ENCODE measurements around the gene WDR35.

The WDR35 gene

DNA sequence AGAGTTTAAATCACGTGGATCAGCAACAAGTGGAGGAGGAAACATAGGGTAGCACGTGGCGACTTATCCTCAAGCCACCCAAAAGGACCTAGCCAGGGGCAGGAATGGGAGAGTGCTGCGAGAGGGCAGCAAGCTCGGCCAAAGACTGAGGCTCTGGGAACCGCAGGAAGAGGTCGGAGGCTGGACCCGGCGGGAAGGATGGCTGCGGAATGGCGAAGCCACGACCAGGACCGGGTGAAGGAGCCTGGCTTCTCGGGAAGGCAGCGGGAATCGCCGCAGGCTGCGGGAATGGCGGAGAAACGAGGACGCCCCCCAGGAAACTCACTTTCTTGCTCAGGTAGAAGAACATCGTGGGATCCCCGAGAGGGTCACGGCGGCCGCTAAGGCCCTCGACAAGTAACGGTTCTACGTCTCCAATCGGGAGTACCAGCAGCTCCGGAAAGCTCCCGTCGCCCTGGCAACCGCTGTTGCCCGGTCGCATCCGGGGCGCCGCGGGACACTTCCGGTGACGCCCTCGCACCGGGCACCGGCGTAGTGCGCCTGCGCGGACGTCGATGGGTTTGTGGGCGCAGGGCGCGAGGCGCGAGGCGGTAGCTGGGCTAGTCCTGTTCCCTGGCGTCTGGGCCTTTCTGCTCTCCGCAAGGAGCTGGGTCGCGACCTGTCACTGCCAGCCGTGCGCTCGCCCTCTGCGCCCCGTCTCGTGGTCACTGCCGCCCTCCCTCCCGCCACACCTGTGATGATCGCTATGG lies at the start of gene WDR35:
Gene WDR35, minus strand, starts transcription at position 439 of the 749 bp plus-strand sequence. Its CDS starts 90 bp downstream, at position 349.
- DNase-seq (ENCODE audit: low read depth) = peak; percentile 76

DNA sequence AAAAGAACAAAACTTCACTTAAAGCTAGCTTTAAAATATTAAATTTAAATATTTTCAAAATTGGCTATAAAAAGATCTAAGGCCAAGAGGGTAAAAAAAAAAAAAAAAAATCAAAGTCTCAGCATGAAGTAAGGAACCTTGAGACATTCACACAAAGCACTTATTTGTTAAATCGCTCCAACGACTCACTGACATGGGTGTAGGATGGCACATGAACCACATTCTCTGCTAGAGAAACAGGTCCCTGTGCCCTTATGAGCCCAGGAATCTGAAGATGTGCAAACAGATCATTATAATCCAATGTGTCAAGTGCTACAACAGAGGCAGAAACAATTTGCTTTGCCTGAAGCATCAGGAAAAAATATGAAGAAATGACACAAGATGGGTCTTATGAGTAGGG lies 47.8 kb upstream of the WDR35 start:
- no peak for DNase-seq (ENCODE audit: low read depth)

DNA sequence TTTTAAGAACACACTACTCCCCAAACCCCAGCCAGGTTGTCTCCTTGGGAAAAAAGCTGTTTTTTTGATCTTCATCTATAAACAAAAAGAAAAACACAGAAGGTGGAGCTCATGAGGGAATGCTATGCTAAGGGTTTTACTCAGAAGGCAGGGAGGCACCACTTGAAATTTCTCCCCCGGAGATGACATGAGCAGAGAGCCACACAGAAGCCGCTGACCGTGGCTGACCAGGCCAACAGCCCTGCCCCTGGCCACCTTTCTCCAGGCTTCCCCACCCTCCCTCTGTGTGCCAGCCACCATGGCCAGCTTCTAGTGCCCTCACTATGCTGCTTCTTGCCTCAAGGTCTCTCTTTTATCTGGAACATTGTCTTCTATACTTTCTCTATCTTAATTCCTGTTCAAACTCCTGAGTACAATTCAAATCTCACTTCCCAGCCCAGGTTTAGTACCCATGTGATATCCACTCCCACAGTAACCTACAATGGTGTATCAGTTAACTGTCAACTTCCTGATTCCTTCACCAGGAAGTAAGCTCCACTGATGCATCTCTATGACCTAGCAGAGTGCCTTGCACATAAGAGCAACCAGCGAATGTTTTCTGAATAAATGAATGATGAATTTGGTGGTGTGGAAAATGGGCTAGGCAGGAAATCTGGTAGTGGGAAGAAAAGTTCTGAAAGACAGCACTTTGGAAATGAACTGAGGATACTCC lies 46.2 kb upstream of the WDR35 start:
- no peak for DNase-seq (ENCODE audit: low read depth)

DNA sequence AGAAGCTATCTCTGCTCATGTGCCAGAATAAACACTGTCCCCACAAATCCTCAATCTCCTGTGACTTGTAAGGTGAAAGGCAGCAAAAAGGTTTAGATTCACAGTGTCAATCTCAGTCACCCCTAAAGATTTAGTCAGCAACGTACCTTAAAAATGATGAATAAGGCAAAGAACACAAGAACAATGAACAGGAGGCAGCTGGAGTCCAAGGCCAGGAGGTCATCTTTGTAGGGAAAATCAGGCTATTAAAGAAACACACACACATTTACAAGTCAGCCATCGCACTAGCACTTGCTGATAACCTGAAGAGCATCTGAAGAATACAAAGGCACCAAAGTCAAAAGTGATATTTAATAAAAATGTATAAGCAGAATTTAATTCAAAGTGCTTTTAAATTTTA lies 44.9 kb upstream of the WDR35 start:
- DNase-seq (ENCODE audit: low read depth) = no peak

DNA sequence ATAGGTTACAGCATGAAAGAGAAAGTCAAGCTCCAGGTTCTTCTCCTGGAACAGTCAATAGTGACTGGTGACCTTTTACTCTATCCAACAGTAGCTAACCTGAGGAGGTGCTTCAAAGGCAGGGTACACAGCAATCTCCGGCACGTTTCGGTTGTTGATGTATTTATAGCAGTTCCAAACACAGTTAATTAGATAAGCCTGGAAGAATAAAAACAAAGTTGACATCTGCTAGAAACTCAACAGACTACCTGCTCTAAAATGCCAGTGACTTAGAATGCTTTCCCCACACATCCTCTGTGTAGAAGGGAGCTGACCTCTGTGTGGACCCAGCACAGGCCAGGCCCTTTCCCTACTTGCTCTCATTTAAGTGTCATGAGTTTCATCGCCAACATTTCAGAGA lies 44.3 kb upstream of the WDR35 start:
- no peak for DNase-seq (ENCODE audit: low read depth)

DNA sequence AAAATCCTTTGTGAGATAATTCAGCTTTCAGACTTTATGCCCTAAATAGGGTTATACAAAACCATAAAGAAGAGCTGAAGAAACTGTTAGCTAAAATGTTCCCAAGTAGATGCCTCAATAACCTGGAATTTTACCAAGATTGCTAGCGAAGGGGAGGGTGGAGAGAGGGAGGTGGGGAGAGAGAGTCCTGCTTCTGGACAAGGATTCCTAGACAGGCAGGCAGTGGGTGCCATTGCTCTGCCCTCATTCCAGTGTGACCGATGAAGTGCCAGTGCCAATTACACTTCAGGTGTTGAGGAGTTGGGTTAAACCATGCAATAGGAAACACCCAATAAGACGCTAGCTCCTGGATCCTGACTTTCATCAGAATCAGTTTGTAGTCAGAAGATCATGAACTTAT lies 43.4 kb upstream of the WDR35 start:
- no peak for DNase-seq (ENCODE audit: low read depth)

DNA sequence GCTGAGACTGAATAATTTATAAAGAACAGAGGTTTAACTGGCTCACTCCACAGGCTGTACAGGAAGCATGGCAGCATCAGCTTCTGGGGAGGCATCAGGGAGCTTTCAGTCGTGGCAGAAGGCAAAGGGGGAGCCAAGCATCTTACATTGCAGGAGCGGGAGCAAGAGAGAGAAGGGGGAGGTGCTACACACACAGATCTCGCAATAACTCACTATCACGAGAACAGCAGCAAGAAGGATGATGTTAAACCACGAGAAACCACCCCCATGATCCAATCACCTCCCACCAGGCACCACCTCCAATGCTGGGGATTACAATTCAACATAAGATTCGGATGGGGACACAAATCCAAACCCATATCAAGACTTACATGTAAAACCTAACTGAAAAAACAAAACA lies 40.3 kb upstream of the WDR35 start:
- DNase-seq (ENCODE audit: low read depth) = no peak

DNA sequence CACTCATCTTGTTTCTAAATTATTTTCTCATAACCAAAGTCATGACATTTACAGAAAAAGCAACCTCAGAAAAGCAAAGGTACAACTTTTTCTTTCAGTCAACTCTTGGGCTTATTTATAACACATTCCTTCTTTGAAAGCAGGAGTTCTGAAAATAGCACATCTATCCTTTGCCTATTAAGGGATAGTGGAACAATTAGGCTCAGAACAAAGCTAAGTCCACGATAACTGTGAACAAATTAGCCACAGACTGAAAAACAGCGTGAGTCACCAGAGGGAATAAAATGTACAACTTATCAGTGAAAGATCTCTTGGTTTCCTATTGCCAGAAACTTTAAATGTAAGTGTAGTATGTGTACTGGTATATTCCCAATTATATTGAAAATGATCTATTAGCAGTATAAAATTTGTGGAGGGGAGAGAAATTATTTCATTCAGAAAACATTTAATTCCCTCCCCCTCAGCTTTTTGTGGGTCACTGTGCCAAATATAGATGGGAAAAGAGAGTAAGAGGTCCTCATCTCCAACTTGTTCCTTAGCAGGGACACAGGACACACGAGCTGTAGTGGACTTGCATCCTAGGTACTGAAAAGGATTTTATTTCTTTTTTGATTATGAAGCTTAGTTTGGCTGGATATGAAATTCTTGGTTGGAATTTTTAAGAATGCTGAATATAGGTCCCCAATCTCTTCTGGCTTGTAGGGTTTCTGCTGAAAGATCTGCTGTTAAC lies 38.0 kb upstream of the WDR35 start:
- no peak for DNase-seq (ENCODE audit: low read depth)

DNA sequence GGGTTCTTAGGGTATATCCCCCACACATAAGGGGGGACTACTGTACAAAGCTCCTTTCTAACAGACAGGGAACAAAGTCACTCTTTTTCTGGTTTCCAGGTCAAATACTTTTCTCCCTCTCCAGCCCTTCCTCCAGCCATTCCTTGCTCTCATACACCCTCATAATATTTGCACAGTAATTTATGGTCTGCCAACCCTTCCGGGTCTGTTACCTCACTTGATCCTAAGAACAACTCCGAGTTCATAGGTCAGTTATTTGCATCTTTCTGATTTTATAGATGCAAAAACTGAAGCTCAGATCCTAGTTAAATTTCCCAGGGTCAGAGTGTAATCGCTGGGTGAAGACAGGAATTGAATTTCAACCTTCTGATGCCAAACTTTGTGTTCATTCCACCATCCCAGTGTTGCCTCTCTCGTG lies 37.4 kb upstream of the WDR35 start:
- DNase-seq (ENCODE audit: low read depth) = no peak

DNA sequence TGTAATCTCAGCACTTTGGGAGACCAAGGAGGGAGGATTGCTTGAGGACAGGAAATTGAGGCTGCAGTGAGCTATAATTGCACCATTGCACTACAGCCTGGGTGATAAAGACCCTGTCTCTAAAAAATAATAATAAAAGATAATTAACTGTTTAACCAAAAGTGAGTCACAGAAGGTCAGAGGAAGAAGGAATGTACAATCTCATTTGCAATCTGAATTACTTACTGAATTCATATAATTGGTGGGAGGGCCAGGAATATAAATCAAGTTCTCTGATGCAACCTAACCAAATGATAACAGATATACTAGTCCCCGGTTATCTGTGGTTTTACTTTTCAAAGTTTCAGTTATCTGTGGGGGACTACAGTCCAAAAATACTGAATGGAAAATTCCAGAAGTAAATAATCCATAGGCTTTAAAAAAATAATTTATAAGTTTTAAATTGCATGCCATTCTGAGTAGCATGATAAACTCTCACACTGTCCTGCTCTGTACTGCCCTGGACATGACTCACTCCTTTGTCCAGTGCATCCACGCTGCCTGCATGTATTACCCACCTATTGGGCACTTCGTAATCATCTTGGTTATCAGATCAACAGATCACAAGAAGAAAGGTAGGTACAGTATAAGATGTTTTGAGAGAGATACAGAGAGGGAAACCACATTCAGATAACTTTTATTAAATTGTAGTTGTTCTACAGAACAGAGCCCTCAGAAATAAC lies 35.3 kb upstream of the WDR35 start:
- DNase-seq (ENCODE audit: low read depth) = no peak

DNA sequence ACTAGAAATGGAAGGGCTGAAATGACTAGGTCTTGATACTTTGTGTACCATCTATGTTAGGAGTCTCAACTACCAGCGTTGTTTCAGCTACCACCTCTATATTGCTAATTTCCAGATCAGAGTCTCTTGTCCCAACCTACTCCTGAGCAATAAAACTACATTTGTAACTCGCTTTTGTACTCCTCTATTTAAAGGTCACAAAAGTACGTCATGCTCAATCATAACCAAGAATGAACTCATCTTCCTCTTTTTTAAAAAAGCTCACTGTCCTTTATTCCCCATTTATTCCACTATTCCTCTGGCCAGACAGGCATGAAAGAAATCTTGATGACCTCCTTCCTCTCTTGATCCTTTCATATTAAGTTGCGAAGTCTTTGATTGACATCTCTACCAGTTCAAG lies 33.8 kb upstream of the WDR35 start:
- DNase-seq (ENCODE audit: low read depth) = no peak

DNA sequence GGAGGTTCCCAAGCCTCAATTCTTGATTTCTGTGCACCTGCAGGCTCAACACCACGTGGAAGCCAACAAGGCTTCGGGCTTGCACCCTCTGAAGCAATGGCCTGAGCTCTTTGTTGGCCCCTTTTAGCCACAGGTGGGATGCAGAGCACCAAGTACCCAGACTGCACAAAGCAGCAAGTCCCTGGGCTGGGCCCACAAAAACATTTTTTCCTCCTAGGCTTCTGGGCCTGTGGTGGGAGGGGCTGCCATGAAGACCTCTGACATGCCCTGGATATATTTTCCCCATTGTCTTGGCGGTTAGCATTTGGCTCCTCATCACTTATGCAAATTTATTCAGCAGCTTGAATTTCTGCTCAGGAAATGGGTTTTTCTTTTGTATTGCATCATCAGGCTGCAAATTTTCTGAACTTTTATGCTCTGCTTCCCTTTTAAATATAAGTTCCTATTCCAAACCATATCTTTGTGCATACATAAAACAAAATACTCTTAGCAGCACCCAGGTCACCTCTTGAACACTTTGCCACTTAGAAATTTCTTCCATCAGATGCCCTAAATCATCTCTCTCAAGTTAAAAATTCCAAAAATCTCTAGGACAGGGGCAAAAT lies 31.6 kb upstream of the WDR35 start:
- no peak for DNase-seq (ENCODE audit: low read depth)

DNA sequence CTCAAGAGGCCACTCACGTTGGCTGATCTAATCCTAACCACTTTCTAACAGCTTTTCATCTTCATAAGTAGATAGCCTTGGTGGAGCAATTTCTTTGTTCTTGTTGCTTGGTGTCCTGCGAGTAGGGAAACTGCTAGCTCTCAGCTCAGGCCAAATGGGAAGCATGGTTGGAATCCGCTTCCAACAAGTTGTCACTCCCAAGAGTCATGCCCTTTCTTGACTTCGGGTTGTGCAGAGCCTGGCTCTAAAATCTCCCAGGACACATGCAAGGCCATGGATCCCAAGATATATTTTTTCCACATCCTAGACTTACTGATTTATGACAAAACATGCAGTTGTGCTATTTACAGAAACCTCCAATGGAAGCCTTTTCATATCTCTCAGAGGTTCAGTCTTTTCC lies 29.8 kb upstream of the WDR35 start:
- no peak for DNase-seq (ENCODE audit: low read depth)

DNA sequence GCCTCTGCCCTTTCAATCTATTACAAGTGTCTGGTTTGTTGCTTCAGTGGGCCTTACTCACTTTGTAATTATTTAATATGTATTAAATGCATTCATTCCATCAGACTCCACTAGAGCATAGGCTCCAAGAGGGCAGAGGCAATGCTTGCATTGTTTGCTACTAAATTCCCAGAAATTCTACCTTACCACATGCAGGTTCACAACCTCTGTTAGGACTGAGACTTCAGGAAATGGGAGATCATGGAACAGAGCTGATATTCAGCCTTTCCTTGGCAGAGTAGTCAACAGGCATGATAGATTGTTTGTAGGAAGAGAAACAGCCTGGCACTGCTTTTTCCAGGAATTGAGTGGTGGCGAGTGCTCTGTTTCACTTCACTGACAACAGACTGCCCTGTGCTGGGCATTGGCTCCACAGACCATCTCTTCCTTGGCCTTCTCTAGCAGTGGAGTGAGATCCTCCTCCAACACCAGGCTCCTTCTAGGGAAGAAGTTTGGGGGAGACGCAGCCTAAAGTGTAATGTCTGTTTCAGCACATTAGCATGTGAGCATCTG lies 28.8 kb upstream of the WDR35 start:
- DNase-seq (ENCODE audit: low read depth) = no peak

DNA sequence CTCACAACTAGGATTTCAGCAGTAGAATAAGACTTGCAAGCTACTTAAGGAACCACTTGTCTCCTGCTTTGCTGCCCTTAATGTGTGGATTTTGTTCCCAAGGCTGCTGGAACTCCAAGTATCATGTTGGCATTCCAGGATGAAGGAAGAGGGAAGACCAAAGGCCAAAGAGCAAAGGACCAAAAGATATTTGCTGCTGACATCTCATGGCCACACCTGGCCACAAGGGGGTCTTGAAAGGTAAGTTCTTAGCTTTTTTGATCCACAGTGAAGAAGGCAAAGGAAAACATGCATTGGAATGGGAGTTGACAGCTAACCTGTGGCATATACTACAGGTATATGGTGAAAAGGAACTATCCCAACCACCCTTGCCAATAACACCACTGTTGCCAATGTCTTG lies 26.4 kb upstream of the WDR35 start:
- DNase-seq (ENCODE audit: low read depth) = no peak

DNA sequence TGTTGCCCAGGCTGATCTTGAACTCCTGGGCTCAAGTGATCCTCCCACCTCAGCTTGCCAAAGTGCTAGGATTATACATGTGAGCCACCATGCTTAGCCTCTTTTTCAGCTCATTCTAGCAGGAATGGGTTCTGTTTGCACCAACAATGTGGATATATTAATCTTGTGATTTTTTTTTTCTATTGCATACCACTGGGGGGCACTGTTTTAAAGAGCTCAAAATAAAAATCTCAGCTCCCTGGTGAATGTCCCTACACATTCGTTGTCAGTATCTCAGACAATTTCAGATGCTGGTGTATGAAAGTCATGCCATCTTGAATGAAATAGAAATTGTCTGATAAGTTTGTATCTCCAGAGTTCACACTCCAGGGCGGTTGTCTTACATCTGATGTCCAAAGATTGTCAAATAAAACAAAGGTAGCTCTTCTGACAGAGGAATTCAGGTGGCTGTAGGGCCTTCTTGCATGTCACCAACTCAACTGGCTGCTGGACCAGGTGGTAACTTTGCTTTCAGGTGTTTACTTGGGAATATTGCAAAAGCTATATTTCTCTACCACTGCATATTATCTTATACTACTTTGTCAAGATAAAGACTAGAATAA lies 25.7 kb upstream of the WDR35 start:
- DNase-seq (ENCODE audit: low read depth) = peak; percentile 40

DNA sequence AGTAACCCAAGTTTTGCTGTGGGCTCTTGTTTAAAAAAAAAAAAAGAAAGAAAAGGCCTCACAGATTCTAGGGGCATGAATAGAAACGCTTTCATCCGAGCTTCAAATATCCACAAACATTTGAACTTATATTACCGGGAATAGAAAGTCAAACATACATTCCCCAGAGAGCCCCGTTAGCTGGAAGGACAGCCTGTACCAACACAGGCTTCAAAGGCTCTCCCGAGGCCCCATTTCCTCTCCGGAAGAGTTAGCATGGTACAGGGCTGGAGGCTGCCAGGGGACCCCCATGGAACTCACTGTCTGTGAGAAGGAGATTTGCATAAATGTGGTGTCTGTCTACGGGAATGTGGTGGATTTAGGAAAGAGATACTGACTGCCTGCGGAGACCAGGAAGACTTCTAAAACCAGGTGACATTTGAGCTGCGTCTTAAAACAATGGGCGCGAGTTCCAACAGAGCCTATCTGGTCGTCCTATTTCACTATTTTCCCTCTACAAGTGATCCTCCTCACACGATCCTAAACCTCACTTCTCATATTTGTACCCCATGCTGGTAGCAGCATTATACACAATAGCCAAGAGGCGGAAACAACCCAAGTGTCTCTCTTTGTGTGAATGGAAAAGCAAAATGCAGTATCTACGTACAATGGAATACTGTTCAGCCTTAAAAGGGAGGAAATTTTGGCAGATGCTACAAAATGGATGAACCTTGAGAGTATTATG lies 23.4 kb upstream of the WDR35 start:
- DNase-seq (ENCODE audit: low read depth) = no peak

DNA sequence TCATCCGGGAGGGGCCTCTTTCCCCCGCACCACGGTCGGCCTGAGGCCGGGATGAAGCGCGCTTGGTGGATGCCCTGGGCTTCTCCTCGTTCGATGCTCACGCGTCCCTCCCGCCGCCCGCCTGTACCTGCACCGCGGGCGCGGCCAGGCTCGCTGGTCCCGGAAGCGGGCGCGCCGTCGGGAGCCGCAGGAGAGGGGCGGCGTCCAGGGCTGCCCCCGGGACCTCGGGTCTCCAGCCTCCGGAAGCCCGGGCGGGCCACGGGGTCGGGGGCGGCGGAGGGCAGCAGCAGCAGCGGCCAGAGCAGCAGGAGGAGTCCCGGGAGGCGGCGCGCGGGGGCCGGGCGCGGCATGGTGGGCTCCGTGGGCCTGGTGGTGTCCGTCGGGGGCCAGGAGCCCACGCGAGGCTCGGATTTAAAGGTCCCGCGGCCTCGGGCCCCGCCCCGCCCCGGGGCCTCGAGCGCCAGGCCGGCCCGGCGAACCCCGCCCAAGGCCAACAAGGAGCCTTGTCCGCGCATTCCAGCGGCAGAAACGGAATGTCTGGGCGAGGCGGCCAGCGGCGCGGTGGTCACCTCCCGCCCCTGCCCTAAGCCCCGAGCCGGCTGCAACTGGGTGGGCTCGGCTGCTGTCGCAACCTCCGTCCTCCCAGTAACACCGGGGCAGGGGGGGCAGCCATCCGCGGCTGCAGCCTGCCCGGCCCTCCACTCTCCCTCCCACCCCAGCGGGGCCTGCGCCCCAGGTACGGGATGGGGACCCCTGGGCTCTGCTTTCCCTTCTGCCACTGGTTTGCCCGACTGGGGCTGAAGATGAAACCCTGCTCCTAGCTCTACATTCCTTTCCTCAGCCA lies 22.6 kb upstream of the WDR35 start, which contains the start of gene MATN3:
Gene MATN3, minus strand, starts transcription at position 387 of the 844 bp plus-strand sequence. Its CDS starts 37 bp downstream, at position 350.
- DNase-seq (ENCODE audit: low read depth) = no peak

DNA sequence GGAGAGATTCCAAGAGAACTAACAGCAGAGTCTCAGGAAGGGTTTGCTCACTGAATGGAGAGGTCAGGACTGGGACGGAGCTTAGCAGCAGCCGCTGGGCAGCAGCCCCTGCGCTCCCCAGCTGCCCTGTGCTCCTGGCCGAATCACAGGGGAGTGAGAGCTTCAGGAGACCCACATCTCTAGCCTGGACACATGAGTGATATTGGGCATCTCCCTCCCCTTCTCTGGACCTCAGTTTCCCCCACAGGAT lies 22.1 kb upstream of the WDR35 start:
- no peak for DNase-seq (ENCODE audit: low read depth)
